Adrenal gland (tissue), 5 donors: ENCODE measurements around the gene AKT3.

Experiments used
- CTCF ChIP-seq, 6 experiments: fragments of 450-650 bp in 4 of 6; fragments of 200-600 bp in 2 of 6; sonication (generic) in 1 of 6; IDR thresholded peaks; 1 replicate in 5 of 6; 2 replicates in 1 of 6; pipeline versions ENCODE4 v1.5.1 to v1.8.0; 2016 to 2021; ENCODE audit warnings: antibody characterized with exemption in 6 of 6, mild to moderate bottlenecking in 2 of 6, moderate library complexity in 1 of 6
- POLR2A ChIP-seq, 2 donors: fragments of 450-650 bp; IDR thresholded peaks; one replicate each; pipeline ENCODE4 v1.6.1; 2017; ENCODE audit warnings: antibody characterized with exemption in 2 of 2, mild to moderate bottlenecking in 2 of 2, moderate library complexity in 1 of 2
- donor health status: DM: no; HTN: no; CAD: no.

- TF ChIP-seq CTCF (IDR thresholded peaks at IDR 0.05) (no peak), POLR2A (IDR thresholded peaks at IDR 0.05) (no peak)
These were observed 355.2 kb downstream of the AKT3 start for GRCh38 chr1:243494741-243495431.
